ENCODE data around the gene AUTS2. TPM values are rescaled to one million over a fixed set of nuclear protein-coding genes. Genes with fewer than 3 reads are reported as not detected.

Gene AUTS2
- total and polyA plus RNA-seq, 9 of the 15 experiments (the other 6 are each of a cell fraction or from before 2014, with no cell fraction given): 0.58 TPM; not detected in 8

DNA sequence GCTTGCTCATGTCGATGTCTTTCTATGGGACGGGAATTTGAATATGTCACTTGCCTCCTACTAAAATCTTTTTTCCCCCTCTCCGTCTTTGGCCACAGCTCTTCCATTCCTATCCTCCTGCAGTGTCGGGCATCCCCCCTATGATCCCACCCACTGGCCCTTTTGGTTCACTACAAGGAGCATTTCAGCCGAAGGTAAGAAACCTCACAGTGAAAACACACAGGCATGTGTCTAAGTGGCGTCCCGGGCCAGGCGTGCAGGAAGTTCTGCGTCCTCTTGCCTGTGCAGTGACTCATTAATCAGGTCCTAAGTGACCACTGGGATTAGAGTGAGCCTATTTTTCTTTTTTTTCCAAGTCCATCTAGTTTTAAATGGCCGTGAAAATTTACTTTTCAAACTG lies 1173.2 kb downstream of the AUTS2 start:
- H3K9me1 ChIP-seq (ENCODE audit: control insufficient read depth, insufficient read depth, low read length): peaks cover 3% of the 10 kb centered on the region
- CTCF ChIA-PET (ENCODE audit: low intra/inter-chr PET ratio): no interaction called here
- H3K79me2 ChIP-seq (ENCODE audit: control insufficient read depth, insufficient read depth, low read length): no peaks in the 10 kb centered on the region
- POLR2A ChIA-PET: no interaction called here
- no peak for FAIRE-seq
- H3K9ac ChIP-seq (ENCODE audit: insufficient read depth in 1 of 2, low read depth in 2 of 2, low read length in 2 of 2): no peak overlapping the region
- TF ChIP-seq SETDB1 (IDR thresholded peaks at IDR 0.05; ENCODE audit: low read length) (no peak), ZFP1 (CRISPR knock-in tag; IDR thresholded peaks at IDR 0.05) (no peak), PHF20 (IDR thresholded peaks at IDR 0.05; ENCODE audit: partially characterized antibody) (no peak), PTTG1 (tag; IDR thresholded peaks at IDR 0.05; ENCODE audit: low read depth) (no peak), ZNF79 (CRISPR knock-in tag; IDR thresholded peaks at IDR 0.05; ENCODE audit: low read depth) (no peak), TFAM (CRISPR knock-in tag; conservative IDR thresholded peaks at IDR 0.05) (no peak), SLC30A9 (CRISPR knock-in tag; IDR thresholded peaks at IDR 0.05) (no peak), SRF (CRISPR knock-in tag; IDR thresholded peaks at IDR 0.05) (no peak), GTF2F1 (IDR thresholded peaks at IDR 0.05; ENCODE audit: low read depth, low read length) (no peak)
- TF ChIP-seq, protein P1, sequence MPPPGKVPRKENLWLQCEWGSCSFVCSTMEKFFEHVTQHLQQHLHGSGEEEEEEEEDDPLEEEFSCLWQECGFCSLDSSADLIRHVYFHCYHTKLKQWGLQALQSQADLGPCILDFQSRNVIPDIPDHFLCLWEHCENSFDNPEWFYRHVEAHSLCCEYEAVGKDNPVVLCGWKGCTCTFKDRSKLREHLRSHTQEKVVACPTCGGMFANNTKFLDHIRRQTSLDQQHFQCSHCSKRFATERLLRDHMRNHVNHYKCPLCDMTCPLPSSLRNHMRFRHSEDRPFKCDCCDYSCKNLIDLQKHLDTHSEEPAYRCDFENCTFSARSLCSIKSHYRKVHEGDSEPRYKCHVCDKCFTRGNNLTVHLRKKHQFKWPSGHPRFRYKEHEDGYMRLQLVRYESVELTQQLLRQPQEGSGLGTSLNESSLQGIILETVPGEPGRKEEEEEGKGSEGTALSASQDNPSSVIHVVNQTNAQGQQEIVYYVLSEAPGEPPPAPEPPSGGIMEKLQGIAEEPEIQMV (tag; conservative IDR thresholded peaks at IDR 0.05; ENCODE audit: low read depth): no peak
- TF ChIP-seq, protein P2, sequence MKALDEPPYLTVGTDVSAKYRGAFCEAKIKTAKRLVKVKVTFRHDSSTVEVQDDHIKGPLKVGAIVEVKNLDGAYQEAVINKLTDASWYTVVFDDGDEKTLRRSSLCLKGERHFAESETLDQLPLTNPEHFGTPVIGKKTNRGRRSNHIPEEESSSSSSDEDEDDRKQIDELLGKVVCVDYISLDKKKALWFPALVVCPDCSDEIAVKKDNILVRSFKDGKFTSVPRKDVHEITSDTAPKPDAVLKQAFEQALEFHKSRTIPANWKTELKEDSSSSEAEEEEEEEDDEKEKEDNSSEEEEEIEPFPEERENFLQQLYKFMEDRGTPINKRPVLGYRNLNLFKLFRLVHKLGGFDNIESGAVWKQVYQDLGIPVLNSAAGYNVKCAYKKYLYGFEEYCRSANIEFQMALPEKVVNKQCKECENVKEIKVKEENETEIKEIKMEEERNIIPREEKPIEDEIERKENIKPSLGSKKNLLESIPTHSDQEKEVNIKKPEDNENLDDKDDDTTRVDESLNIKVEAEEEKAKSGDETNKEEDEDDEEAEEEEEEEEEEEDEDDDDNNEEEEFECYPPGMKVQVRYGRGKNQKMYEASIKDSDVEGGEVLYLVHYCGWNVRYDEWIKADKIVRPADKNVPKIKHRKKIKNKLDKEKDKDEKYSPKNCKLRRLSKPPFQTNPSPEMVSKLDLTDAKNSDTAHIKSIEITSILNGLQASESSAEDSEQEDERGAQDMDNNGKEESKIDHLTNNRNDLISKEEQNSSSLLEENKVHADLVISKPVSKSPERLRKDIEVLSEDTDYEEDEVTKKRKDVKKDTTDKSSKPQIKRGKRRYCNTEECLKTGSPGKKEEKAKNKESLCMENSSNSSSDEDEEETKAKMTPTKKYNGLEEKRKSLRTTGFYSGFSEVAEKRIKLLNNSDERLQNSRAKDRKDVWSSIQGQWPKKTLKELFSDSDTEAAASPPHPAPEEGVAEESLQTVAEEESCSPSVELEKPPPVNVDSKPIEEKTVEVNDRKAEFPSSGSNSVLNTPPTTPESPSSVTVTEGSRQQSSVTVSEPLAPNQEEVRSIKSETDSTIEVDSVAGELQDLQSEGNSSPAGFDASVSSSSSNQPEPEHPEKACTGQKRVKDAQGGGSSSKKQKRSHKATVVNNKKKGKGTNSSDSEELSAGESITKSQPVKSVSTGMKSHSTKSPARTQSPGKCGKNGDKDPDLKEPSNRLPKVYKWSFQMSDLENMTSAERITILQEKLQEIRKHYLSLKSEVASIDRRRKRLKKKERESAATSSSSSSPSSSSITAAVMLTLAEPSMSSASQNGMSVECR (CRISPR knock-in tag; IDR thresholded peaks at IDR 0.05): no peak
- intact Hi-C loops (cut with micrococcal nuclease): no loop called here
- H3K27me3 ChIP-seq (ENCODE audit: control insufficient read depth in 2 of 2, insufficient read depth in 2 of 2, low read length in 2 of 2): peaks cover 14 to 17% of the 10 kb centered on the region in 2 experiments; a peak in 4 of 5 replicates
- no peaks in the 10 kb centered on the region for H3K36me3 ChIP-seq (ENCODE audit: control insufficient read depth, insufficient read depth, low read length)
- no peaks in the 10 kb centered on the region; the same call in 1 of the 2 replicates for H4K20me1 ChIP-seq (replicated peaks; ENCODE audit: control insufficient read depth, insufficient read depth, low read length)
- H3K27ac ChIP-seq (ENCODE audit: extremely low read depth, low read depth, low read length): no peak overlapping the region
- WGBS (ENCODE audit: insufficient coverage, low coverage, missing lambda C conversion rate): 2% methylated on average over 10 of the region's 10 CpGs
- in situ Hi-C loops (cut with MboI): no loop called here
- H3K9me3 ChIP-seq (replicated peaks; ENCODE audit: control insufficient read depth, insufficient read depth, low read depth, low read length): no peaks in the 10 kb centered on the region
- no peaks in the 10 kb centered on the region for H3K4me1 ChIP-seq (replicated peaks in 1 of 2; ENCODE audit: control insufficient read depth in 2 of 2, insufficient read depth in 2 of 2, low read length in 2 of 2)
- no peak overlapping the region for H2AFZ ChIP-seq (ENCODE audit: low read depth, low read length)
- no TSS peak for BruUV-seq (replicated peaks)
- no peak overlapping the region for H3K4me2 ChIP-seq (ENCODE audit: insufficient read depth, low read length)
- no peak for DNase-seq (ENCODE audit: extremely low read depth in 1 of 4, low spot score in 3 of 4)
- no peak overlapping the region for H3K4me3 ChIP-seq
- no peak for ATAC-seq
